Left cardiac atrium (tissue), 4 donors: ENCODE measurements around the gene DCUN1D1. TPM values are rescaled to one million over a fixed set of nuclear protein-coding genes. Genes with fewer than 3 reads are reported as not detected.

Experiments
- ATAC-seq, 2 donors: fragments of 200-7000 bp; cut with Tn5 transposase; one replicate each; pipeline ENCODE4 v1.9.1; 2020; ENCODE audit warnings: mild to moderate bottlenecking in 2 of 2, moderate library complexity in 2 of 2
- DNase-seq: peaks from one replicate; pipeline ENCODE4 v3.0.0-alpha.2; 2020
- intact Hi-C, 2 donors: fragments of 100-400 bp; cut with DNase I; formaldehyde crosslinking; loops; one replicate each; pipeline versions ENCODE4 v1.14.1 to v1.15.1; 2022 to 2023
- total RNA-seq, 2 donors: library from RNA; stranded (reverse); fragmentation: NEBNext Ultra II Directional; extraction: Animal tissue kit (Norgen Biotek cat#: 25700); gene quantifications; one replicate each; pipeline ENCODE4 v1.2.1, GENCODE V29; 2021
- donor health status: DM: no; HTN: yes; CAD: no.
- donor health status: DM: no; HTN: yes; CAD: no; lungs with severe emphysema.
- donor health status: DM: yes; HTN: yes; CAD: no.
- donor health status: Dilated cardiomyopathy.

DCUN1D1 gene
- total RNA-seq, 2 donors from 2014 or later: 30.5 to 31.2 TPM

DNA sequence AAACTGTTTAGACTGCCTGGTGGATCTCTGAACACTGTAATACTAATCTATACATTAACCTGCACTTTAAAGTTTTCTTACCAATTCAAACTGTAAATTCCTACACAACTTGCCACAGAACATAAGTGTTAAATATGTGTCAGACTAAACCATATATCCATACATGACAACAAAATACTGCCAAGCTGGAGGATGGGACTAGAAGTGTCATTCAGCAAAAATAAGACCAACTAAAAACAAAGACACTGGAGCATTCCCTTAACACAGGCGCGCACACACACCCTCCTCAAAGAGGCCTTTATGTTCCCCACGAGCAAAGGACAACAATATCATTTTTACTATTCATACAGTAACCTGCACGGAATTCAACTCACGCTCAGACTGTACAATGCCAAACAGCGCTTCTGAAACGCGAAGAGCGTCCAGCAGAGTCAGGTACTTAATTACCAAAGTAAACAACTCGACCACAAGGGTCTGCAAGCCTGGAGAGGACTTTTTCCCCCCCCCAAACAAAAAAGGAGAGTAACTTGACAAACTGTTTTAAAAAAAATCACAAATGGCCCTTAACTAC is 1.1 kb downstream of the DCUN1D1 start:
- intact Hi-C loops: no loop called here
- DNase-seq (no peak), ATAC-seq (no peak)

DNA sequence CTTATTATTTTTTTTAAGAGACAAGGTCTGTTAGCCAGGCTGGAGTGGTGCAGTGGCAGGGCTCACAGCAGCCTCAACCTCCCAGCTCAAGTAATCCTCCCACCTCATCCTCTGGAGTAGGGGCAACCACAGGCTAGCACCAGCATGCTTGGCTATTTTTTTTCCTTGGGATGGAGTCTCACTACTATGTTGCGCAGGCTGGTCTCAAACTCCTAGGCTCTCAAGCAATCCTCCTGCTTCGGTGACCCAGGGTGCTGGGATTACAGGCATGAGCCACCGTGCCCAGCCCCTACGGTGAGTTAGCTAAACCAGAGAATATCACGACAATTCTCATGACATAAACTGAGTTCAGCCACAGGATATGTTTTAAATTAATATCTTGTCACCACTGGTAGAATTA is 2.0 kb downstream of the DCUN1D1 start:
- no peak for ATAC-seq
- intact Hi-C loops: no loop called here
- DNase-seq: no peak

DNA sequence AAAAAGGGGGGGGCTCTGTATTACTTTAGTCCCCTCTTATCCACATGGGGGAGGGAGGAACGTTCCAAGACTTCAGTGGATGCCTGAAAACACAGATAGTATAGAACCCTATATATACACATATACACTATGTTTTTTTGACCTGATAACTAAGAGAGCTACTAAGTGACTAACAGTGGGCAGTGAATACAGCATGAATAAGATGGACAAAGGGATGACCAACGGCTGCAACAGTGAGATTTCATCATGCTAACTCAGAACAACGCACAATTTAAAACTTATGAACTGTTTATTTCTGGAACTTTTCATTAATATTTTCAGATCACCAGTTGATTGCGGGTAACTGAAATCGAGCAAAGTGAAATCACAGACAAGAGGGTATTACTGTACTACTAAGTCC is 7.3 kb downstream of the DCUN1D1 start:
- DNase-seq: no peak
- no peak for ATAC-seq
- intact Hi-C loops: no loop called here

DNA sequence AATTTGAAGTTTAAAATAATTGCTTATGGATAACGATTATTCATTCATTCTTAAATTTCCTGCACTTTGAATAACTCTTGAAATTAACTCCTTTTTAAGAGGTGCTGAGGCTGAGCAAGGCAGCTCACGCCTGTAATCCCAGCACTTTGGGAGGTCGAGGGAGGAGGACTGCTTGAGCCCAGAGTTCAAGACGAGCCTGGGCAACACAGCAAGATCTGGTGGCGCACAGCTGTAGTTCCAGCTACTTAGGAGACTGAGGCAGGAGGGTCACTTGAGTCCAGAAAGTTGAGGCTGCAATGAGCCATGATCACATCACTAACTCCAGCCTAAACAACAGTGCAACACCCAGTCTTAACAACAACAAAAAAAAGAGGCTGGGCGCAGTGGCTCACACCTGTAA is 8.0 kb downstream of the DCUN1D1 start:
- DNase-seq (no peak), ATAC-seq (no peak)
- intact Hi-C loops: no loop called here

DNA sequence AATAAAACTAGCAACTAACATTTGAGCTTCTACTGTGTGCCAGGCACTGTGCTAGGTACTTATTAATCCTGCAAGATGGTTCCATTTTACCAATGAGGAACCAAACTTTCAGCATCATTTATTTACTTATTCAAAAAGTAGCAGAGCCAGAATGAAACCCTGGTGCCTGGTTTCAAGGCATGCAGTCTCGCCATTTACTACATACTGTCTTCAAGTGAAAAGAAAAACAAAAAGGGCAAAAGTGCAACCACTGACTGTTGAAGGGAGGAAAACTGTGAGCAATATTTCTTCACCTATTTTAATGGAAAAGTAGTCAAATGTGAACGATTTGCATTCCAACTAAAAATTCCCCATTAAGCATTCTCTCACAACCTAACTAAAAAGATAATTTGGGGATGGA is 8.7 kb downstream of the DCUN1D1 start:
- DNase-seq (no peak), ATAC-seq (no peak)
- intact Hi-C loops: no loop called here

DNA sequence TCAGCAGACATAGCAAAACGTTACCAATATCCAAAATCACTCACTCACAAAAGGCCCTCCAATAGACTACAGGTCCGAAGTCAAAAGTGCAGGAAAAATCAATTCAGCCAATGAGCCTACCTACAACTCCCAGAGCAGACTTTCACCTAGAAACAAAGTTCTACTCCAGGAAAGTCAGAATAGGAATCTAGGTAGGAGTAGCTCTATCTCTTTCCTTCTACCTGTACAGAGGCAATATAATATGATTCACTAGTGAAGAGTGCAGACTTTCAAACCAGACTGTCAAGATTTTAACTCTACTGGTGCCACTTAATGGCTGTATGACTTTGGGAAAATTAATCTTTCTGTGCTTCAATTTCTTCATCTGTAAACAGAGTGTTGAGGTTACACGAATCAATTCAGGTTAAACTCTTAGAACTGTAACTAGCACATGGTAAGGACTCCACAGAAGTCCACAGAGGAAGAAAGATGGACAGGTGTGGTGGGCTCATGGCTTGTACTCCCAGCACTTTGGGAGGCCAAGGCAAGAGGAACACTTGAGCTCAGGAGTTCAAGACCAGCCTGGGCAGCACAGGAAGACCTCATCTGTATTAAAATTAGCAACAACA is 9.4 kb downstream of the DCUN1D1 start:
- intact Hi-C loops: no loop called here
- no peak for DNase-seq
- ATAC-seq: no peak

DNA sequence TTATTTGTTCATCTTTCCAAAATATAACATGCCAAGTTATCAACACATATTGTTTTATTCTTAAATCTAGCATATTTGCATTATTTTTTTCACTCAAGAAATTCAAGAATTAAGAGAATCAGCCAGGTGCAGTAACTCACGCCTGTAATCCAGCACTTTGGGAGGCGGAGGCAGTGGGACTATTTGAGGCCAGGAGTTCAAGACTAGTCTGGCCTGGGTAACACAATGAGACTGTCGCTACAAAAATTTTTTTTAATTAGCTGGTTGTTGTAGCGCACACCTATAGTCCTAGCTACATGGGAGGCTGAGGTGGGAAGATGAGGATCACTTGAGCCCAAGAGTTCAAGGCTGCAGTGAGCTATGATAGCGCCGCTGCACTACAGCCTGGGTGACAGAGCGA is 10.5 kb downstream of the DCUN1D1 start:
- intact Hi-C loops: no loop called here
- ATAC-seq (no peak), DNase-seq (no peak)

DNA sequence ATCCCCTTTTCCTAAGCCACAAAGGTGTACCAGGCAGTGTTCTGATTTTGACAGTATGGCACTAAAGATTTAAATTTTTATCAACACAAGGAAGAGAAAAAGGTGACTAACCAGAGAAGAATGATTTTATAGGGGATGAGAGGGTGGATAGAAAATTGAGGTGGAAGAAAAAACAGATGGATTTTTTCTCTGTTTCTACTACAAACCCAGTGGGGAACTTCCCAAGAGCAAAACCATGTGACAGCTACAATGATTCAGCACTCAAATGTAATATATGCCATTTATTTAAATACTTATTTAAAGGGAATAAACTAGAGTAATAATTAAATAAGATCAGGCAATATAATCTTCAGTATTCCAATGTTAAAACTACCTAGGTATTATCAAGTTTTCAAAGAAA is 11.1 kb downstream of the DCUN1D1 start:
- intact Hi-C loops: no loop called here
- no peak for ATAC-seq

DNA sequence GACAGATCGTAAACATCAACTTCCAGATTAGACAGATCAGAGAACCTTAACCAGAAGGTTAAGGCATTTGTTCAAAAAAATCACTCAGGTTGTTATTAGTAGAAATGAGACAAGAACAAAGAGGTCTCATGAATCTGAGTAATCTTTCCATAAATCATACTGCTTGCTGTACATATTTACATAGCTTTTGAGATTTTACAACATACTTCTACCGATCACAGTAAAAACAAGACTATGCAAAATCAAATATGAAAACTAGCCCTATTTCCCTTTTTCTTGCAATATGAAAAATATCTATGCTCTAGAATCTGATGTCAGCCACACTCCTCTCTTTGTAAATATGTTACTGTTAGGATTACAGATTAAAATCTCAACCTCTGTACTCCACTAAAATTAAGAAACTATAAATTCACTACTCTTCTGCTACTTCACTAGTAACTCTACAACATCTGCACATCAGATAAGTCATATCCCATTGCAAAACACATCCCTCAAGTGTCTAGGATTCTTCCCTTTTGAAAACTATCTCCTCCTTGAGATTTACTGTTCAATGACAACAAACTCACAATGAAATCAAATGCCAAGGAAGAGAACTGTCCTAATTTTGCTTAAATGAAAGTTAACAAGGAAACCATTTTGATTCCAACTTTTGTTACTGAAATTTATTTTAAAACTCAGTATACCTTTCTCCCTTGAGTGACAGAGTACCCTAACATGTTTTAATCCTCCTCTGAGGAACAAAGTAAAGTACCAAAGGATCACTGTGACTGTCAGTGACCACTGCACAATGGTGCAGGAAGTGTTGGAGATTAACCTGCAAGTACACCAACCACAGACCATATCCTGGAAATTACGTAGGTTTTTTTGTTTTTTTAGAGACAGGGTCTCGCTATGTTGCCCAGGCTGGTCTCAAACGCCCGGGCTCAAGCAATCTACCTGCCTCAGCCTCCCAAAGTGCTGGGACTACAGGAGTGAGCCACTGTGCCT is 12.8 kb downstream of the DCUN1D1 start:
- ATAC-seq (no peak), DNase-seq (no peak)
- intact Hi-C loops: no loop called here

More for the DNA sequence above, 11.1 kb downstream of the DCUN1D1 start:
- no peak for DNase-seq

DNA sequence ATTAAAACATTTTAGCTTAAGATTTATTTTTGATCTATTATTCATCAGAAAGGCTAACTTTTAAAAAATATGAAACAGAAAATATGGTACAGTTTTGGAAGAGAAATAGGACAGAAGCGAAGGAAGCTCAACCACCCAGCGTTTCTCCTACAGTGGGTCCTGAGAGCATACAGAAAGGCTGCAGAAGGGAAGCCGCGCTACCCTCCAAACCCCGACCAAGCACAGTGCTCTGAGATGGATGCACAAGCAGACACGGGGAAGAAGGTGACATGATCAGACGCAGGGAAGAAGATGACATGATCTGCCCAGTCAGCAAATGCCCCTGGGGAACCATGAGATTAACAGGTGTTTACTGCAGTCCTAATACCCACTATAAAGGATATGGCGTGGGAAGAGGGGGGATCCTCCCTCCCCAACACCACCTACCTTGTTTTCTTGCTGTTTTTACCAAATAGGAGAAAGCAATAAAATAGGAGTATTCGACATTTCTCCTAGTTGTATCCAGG is 14.4 kb downstream of the DCUN1D1 start:
- intact Hi-C loops: no loop called here
- DNase-seq: no peak
- ATAC-seq: no peak

DNA sequence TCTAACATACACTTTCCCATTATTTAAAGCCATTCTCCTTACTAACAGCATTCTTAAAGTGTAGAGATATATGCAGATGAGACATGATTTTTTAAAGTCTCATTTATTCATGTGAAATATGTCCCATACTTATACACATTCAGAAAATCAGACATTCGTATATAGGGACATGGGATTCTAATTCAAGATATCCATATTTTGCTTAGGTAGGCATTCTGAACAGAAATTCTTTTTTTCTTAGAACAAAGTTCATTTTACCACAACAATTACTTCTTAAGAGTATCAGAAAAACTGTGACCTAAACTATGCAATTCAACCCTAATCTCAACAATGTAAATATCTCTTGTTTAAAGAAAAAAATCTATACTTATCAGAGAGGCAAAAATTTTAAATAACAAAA is 16.2 kb downstream of the DCUN1D1 start:
- no peak for DNase-seq
- intact Hi-C loops: no loop called here

DNA sequence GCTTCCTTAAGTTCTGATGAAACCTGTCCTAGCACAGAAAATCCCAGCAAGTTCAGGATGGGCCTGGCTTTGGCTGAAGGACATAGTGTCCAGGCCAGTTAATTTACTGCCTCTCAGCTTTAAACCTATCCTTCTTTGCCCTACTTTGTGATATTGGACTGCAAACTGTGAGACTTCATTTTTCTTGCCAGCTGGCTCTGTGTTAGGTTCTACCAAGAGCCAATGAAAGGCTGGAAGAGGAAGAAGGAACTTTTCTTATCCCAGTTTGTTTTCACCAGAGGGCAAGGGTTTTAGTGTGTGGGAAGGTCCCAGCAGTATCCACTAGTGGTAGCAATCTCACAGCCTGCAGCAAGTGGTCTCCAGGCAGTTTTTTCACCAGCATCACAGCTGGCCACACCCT is 18.2 kb downstream of the DCUN1D1 start:
- no peak for DNase-seq
- intact Hi-C loops: no loop called here
- ATAC-seq: peak; percentile 77 to 96

More for the DNA sequence above, 16.2 kb downstream of the DCUN1D1 start:
- no peak for ATAC-seq

DNA sequence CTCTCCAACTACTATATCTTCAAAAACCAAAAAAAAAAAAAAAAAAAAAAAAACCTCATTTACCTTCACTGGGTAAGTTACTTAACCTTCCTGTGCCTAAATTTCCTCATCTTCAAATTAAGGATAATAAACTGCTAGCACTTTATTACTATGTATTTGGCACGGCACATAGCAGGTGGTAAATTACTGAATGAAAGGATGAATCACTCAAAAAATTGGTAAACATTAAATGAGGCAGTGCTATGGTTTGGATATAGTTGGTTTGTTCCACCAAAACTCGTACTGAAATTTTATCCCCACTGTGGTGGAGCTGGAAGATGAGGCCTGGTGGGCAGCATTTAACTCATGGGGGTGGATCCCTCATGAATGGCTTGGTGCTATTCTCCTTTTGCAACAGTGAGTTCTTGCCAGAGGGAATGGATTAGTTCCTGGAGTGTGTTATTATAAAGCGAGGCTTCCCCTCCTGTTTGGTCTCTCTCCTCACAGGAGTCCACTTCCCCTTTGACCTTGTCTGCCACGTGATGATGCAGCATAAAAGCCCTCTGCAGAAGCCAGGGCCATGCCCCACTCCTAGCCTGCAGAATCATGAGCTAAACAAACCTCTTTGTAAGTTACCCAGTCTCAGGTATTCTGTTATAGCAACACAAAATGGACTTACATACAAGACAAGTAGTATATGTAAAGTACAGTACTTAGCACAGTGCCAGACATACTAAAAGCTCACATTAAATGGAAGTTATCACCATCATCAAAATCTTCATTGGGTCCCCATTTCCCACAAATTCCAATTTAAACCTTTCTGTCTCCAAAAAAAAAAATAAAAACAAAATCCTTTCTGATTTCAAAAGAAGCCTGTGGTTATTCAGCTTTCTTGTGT is 20.6 kb downstream of the DCUN1D1 start:
- intact Hi-C loops: no loop called here
- ATAC-seq (peak in 1 of 2 donors; percentile 38), DNase-seq (no peak)

DNA sequence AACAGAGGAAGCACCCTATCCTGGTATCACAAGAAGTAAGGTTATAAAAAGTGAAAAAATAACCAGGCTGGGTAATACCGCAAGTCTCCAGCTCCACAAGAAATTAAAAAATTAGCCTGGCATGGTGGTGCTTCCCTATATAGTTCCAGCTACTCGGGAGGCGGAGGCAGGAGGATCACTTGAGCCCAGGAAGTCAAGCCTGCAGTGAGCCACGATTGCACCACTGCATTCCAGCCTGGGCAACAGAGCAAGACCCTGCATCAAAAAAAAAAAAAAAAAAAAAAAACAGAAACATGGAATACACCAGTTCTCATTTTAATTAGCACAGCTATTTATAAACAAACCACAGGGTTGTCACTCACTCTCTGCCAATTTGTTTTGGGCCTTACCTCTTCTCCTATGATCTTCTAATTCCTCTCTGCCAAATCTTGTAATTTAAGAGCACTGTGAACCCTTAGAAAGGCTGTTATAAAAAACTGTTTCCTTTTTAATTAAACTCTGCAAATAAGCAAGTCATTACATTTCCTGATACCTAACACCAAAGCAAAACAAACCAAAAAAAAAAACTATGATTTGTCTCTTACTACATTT is 22.6 kb downstream of the DCUN1D1 start:
- intact Hi-C loops: no loop called here
- ATAC-seq (no peak), DNase-seq (no peak)

DNA sequence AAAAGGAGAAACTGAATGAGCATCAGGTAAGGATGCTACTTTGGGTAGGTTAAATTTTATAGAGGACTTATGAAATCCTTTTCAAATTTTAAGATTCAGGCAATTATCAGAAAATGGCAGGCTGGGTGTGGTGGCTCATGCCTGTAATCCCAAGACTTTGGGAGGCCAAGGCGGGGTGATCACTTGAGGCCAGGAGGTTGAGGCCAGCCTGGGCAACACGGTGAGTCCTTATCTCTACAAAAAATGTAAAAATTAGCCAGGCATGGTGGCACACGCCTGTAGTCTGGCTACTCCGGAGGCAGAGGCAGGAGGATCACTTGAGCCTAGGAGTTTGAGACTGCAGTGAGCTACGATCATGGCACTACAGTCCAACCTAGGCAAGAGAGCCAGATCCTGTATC is 23.1 kb downstream of the DCUN1D1 start:
- ATAC-seq: no peak
- intact Hi-C loops: no loop called here
- no peak for DNase-seq

DNA sequence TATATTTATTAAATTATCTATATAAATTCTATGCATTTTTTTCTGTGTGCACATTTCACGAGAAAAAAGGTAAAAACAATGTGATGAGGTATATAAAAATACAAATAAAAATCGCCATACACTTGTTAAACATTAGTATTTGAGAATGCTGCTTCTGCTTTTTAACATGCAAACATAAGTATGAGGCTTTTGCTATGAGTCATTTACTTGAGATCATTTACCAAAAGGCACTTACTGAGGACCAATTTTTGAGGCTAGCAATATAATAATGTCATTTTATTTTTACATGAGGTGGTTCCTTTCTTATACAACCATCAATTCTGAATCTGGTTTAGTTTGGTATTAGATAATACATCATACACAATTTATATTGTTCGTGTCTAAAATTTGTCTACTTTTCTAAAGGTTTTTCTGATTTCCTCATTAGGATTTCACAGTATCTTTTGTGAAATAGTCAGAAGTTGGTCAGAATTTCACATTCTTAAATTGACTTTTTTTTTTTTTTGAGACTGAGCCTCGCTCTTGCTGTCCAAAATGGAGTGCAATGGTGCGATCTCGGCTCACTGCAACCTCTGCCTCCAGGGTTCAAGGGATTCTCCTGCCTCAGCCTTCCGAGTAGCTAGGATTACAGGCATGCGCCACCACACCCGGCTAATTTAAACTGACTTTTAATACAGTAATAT is 25.6 kb downstream of the DCUN1D1 start:
- DNase-seq (no peak), ATAC-seq (no peak)
- intact Hi-C loops: no loop called here

DNA sequence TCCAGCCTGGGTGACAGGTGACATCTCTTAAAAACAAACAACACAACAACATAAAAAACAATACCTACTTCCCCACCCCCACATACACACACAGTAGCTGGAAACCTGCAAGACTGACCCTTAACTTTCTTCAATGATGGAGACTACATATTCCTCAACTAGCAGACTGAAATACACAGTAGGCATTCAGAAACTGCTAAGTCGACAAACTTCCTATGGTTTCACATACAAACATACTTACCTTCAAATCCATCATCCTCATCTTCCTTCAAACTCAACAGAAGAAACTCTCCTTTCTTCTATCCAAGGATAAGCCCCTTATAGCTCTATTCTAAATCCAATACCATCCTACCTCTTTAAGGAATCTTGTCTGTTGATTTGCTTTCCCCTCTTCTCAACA is 30.6 kb downstream of the DCUN1D1 start:
- intact Hi-C loops: no loop called here

DNA sequence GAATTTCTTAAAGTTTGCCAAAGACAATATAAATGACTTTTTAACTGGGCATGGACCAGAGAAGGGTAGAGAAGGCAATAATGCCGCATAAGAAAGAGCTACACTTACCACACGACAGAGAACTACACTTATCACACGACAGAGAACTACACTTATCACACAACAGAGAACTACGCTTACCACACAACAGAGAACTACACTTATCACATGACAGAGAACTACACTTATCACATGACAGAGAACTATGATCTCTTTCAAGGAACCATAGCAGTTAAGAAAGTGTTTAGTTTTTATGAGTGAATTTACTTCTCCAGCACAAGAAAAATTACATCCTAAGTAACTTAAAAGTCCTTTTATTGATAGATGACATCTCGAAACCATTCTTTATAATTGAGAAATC is 32.0 kb downstream of the DCUN1D1 start:
- DNase-seq (no peak), ATAC-seq (no peak)
- intact Hi-C loops: no loop called here

More for the DNA sequence above, 30.6 kb downstream of the DCUN1D1 start:
- ATAC-seq: no peak
- DNase-seq: no peak
